PC-9 (cell line): ENCODE results near the gene INHBE. TPM values are rescaled to one million over a fixed set of nuclear protein-coding genes. Genes with fewer than 3 reads are reported as not detected.
"Not testable (repeated sequence)": the region's sequence is repeated elsewhere in the genome, so short reads cannot be mapped to it uniquely, and the experiment has no call there.

ENCODE experiments used
- BruUV-seq: library from RNA; stranded (reverse); fragments of 400-500 nt; replicated peaks from 2 replicates; lab custom pipeline; 2021; lab: Mats Ljungman, UMichigan
- CTCF ChIA-PET: fragments of 300-600 bp; sonication (Branson Sonifier 250); formaldehyde crosslinking; loops from one replicate; lab custom pipeline; 2022; ENCODE audit warnings: antibody characterized with exemption; lab: Charles Lee
- POLR2A ChIA-PET: fragments of 300-600 bp; sonication (Branson Sonifier 250); formaldehyde crosslinking; loops from one replicate; lab custom pipeline; 2022; ENCODE audit warnings: antibody characterized with exemption; ENCODE audit not compliant: unreplicated experiment; lab: Charles Lee
- DNase-seq, 2 experiments: peaks; one replicate each; pipeline versions ENCODE4 v3.0.0 to v3.0.0-alpha.2; 2015 to 2022; ENCODE audit warnings: mixed read lengths in 1 of 2
- H2AFZ ChIP-seq: fragments of 200-600 bp; sonication (generic); 2 replicates; pipeline ENCODE4 v1.8.1; 2017; ENCODE audit warnings: antibody characterized with exemption
- H3F3A ChIP-seq: fragments of 200-600 bp; sonication (generic); 2 replicates; pipeline ENCODE4 v1.8.1; 2017; ENCODE audit warnings: antibody characterized with exemption, mild to moderate bottlenecking, low read depth; ENCODE audit not compliant: insufficient read depth
- H3K27ac ChIP-seq: fragments of 200-600 bp; sonication (generic); 2 replicates; pipeline ENCODE4 v1.6.1; 2016; ENCODE audit warnings: mixed run types
- H3K27me3 ChIP-seq: fragments of 200-600 bp; sonication (generic); 2 replicates; pipeline ENCODE4 v1.6.1; 2016; ENCODE audit warnings: low read depth, mixed run types; ENCODE audit not compliant: insufficient read depth
- H3K36me3 ChIP-seq: fragments of 200-600 bp; sonication (generic); 2 replicates; pipeline ENCODE4 v1.6.1; 2016; ENCODE audit warnings: low read depth, mixed run types
- H3K4me1 ChIP-seq: fragments of 200-600 bp; sonication (generic); replicated peaks from 2 replicates; pipeline ENCODE4 v1.6.1; 2016; ENCODE audit warnings: mixed run types; ENCODE audit not compliant: insufficient read depth
- H3K4me2 ChIP-seq: fragments of 200-600 bp; sonication (generic); 2 replicates; pipeline ENCODE4 v1.6.1; 2017; ENCODE audit warnings: mixed run types
- H3K4me3 ChIP-seq: fragments of 200-600 bp; sonication (generic); 2 replicates; pipeline ENCODE4 v1.6.1; 2016; ENCODE audit warnings: mixed run types
- H3K79me2 ChIP-seq: fragments of 200-600 bp; sonication (generic); 2 replicates; pipeline ENCODE4 v1.6.1; 2017; ENCODE audit warnings: low read depth, mixed run types
- H3K9me2 ChIP-seq: fragments of 200-600 bp; sonication (generic); 2 replicates; pipeline ENCODE4 v1.8.1; 2017; ENCODE audit warnings: mild to moderate bottlenecking; ENCODE audit not compliant: insufficient read depth
- H3K9me3 ChIP-seq: fragments of 200-600 bp; sonication (generic); 2 replicates; pipeline ENCODE4 v1.8.1; 2016; ENCODE audit warnings: low read depth; ENCODE audit not compliant: insufficient read depth
- H4K20me1 ChIP-seq: fragments of 200-600 bp; sonication (generic); 2 replicates; pipeline ENCODE4 v1.8.1; 2017; ENCODE audit not compliant: insufficient read depth
- CTCF ChIP-seq: fragments of 200-600 bp; sonication (generic); conservative IDR thresholded peaks from 2 replicates; pipeline ENCODE4 v1.6.1; 2017; ENCODE audit warnings: mixed run types, antibody characterized with exemption, mild to moderate bottlenecking, moderate library complexity
- EZH2 ChIP-seq: fragments of 200-600 bp; sonication (generic); IDR thresholded peaks from 2 replicates; pipeline ENCODE4 v1.8.0; 2017; ENCODE audit warnings: antibody characterized with exemption, low read depth
- intact Hi-C: fragments of 100-400 bp; cut with micrococcal nuclease; formaldehyde crosslinking; loops from one replicate; pipeline ENCODE4 v1.10.0; 2022; ENCODE audit not compliant: unreplicated experiment
- total RNA-seq: library from RNA; stranded (reverse); gene quantifications from 2 replicates; pipeline ENCODE4 v1.2.3, GENCODE V29; 2021

Gene INHBE
- total RNA-seq, 1 experiment from 2014 or later: 0.90 TPM

DNA sequence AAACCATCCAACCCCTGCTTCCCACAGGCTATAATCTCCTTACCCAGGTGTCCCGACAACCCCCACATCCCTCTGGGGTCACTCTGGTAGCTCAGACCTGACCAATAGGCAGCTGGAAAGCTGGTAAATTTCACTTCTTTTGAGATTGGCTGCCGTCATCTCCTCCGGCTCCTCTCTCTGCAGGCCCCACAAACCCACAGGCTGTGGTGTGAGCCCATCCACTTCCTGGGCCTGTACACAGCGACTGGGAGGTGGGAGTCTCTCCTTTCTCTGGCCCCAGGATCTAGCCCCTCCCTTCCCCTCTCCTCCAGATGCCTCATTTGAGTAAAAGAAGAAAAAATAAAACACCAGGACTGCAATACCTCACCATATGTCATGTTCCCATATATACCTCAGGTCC is 19.8 kb upstream of the INHBE start:
- Histone ChIP-seq H3K36me3 (no peaks in the 10 kb centered on the region), H3K9me3 (no peaks in the 10 kb centered on the region), H3K4me2 (no peak overlapping the region), H3K79me2 (no peaks in the 10 kb centered on the region), H2AFZ (no peak overlapping the region), H3K4me3 (no peak overlapping the region), H3K4me1 (0 out of 2 replicates have a peak, but pooled peaks cover 8% of the 10 kb centered on the region), H3F3A (peaks cover 5% of the 10 kb centered on the region; the same call in 1 of the 2 replicates), H3K27ac (no peak overlapping the region), H3K9me2 (no peaks in the 10 kb centered on the region), H3K27me3 (no peaks in the 10 kb centered on the region), H4K20me1 (no peaks in the 10 kb centered on the region)
- no peak for DNase-seq
- intact Hi-C loops: no loop called here
- ChIA-PET CTCF (no interaction called here), POLR2A (no interaction called here)
- no TSS peak for BruUV-seq
- no peak for TF ChIP-seq EZH2
- no peak for TF ChIP-seq CTCF

GRCh38 chr12:57438400-57438799 is 16.7 kb upstream of the INHBE start:
- no peaks in the 10 kb centered on the region for H3K27me3 ChIP-seq
- BruUV-seq: no TSS peak
- CTCF ChIA-PET: no interaction called here

DNA sequence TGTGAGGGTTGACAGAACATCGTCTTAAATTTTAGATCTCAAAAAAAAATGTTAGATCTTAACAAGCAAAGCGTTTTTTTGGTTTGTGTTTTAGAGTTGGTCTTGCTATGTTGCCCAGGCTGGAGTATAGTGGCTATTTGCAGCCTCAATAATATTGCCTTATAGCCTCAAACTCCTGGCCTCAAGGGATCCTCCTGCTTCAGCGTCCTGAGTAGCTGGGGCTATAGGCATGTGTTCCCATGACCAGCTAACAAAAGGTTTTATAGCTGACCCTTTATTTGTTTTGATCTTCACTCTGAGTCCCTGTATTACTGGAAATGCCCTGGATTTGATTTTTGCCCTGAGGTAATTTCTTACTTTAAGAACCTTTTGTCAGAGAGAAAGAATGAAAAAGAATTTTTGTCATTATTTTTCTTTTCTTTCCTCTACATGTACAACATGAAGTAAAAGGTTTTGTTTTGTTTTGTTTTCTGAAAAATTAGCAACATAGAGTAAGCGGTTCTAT is 15.3 kb upstream of the INHBE start:
- no peak for DNase-seq
- H4K20me1 ChIP-seq: no peaks in the 10 kb centered on the region
- H2AFZ ChIP-seq: no peak overlapping the region
- H3K27ac ChIP-seq: no peak overlapping the region
- H3K79me2 ChIP-seq: no peaks in the 10 kb centered on the region
- H3K27me3 ChIP-seq: no peaks in the 10 kb centered on the region
- BruUV-seq: no TSS peak
- H3K36me3 ChIP-seq: no peaks in the 10 kb centered on the region
- ChIA-PET CTCF (interaction anchor here (0.6 kb wide), 1 partner anchor 258 kb away, joined by 10 read pairs; no protein-coding TSS in a partner anchor), POLR2A (no interaction called here)
- H3K4me2 ChIP-seq: no peak overlapping the region
- intact Hi-C loops: no loop called here
- no peaks in the 10 kb centered on the region for H3K9me2 ChIP-seq
- 0 out of 2 replicates have a peak, but pooled peaks cover under 1% of the 10 kb centered on the region for H3F3A ChIP-seq
- H3K4me1 ChIP-seq: no peaks in the 10 kb centered on the region
- H3K4me3 ChIP-seq: no peak overlapping the region
- TF ChIP-seq EZH2 (no peak), CTCF (no peak)
- H3K9me3 ChIP-seq: no peaks in the 10 kb centered on the region

More at GRCh38 chr12:57438400-57438799, 16.7 kb upstream of the INHBE start:
- H3K4me1 ChIP-seq: no peaks in the 10 kb centered on the region
- no peaks in the 10 kb centered on the region for H3K9me2 ChIP-seq
- TF ChIP-seq CTCF (no peak), EZH2 (no peak)
- POLR2A ChIA-PET: no interaction called here
- H2AFZ ChIP-seq: no peak overlapping the region
- no peak for DNase-seq
- no peaks in the 10 kb centered on the region for H3K36me3 ChIP-seq
- intact Hi-C loops: no loop called here
- H3K4me2 ChIP-seq: no peak overlapping the region
- no peaks in the 10 kb centered on the region for H3K9me3 ChIP-seq
- H3K27ac ChIP-seq: no peak overlapping the region
- H3K79me2 ChIP-seq: no peaks in the 10 kb centered on the region
- H3F3A ChIP-seq: no peaks in the 10 kb centered on the region
- H4K20me1 ChIP-seq: no peaks in the 10 kb centered on the region
- no peak overlapping the region for H3K4me3 ChIP-seq

DNA sequence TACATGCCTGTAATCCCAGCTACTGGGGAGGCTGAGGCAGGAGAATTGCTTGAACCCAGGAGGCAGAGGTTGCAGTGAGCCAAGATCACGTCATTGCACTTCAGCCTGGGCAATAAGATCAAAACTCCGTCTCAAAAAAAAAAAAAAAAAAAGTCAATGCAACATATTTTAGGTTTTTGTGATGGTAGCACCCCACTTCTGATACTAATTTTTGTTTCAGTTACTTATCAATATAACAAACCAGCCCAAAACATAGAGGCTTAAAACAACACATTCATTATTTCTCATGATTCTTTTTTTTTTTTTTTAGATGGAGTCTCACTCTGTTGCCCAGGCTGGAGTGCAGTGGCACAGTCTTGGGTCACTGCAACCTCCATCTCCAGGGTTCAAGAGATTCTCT is 13.7 kb upstream of the INHBE start:
- DNase-seq, H3K36me3 ChIP-seq, H3K9me2 ChIP-seq, H3F3A ChIP-seq, H3K79me2 ChIP-seq, H3K4me3 ChIP-seq, H4K20me1 ChIP-seq, H3K9me3 ChIP-seq, H3K4me1 ChIP-seq, intact Hi-C loops, H3K4me2 ChIP-seq, CTCF ChIA-PET, H2AFZ ChIP-seq, H3K27ac ChIP-seq, H3K27me3 ChIP-seq, BruUV-seq: not testable (repeated sequence)
- POLR2A ChIA-PET: interaction anchor here (0.6 kb wide), 1 partner anchor 346 kb away, joined by 5 read pairs; no protein-coding TSS in a partner anchor
